ENCODE measurements around the gene S100A12. TPM values are rescaled to one million over a fixed set of nuclear protein-coding genes. Genes with fewer than 3 reads are reported as not detected.

The S100A12 gene
- total and polyA plus RNA-seq, 10 donors: 126 to 1,354 (median 265) TPM

GRCh38 chr1:153354515-153355193 is 20.8 kb downstream of the S100A12 start:
- peaks cover 4 to 54% (median 13%) of the 10 kb centered on the region in 6 donors for H3K4me1 ChIP-seq
- 67 to 87% (median 79%) methylated on average over 8 of the region's 8 CpGs for WGBS, 5 donors
- TF ChIP-seq CTCF (IDR thresholded peaks at IDR 0.05 in 8 of 11, conservative IDR thresholded peaks at IDR 0.05 in 3 of 11): no peak
- TF ChIP-seq POLR2A (IDR thresholded peaks at IDR 0.05): no peak
- TF ChIP-seq POLR2AphosphoS5 (IDR thresholded peaks at IDR 0.05): no peak
- H3K36me3 ChIP-seq: peaks cover 0 to 14% (median 0%) of the 10 kb centered on the region in 6 donors
- no peak overlapping the region for H3K4me3 ChIP-seq
- no peaks in the 10 kb centered on the region for H3K9me3 ChIP-seq
- H3K27ac ChIP-seq: peak overlapping the region in 2 of 8 donors; percentile 92 to 95
- H3K27me3 ChIP-seq (replicated peaks in 1 of 7): peaks cover 0 to 48% (median 5%) of the 10 kb centered on the region in 7 donors
- DNase-seq: peak; percentile 31
- intact Hi-C loops (cut with DNase I; ENCODE audit: low total_unique reads): loop anchor here (5.0 to 10.0 kb wide), 2 partner anchors 143 to 210 kb away; partner anchors contain the start of gene S100A2

- WGBS, 5 donors: 72 to 86% (median 75%) methylated on average over 7 of the region's 7 CpGs
- Histone ChIP-seq H3K27ac (no peak overlapping the region), H3K27me3 (replicated peaks in 1 of 7) (peaks cover 0 to 61% (median 8%) of the 10 kb centered on the region in 7 donors), H3K4me3 (no peak overlapping the region), H3K9me3 (no peaks in the 10 kb centered on the region), H3K36me3 (peaks cover 0 to 1% (median 0%) of the 10 kb centered on the region in 6 donors), H3K4me1 (peaks cover 4 to 53% (median 13%) of the 10 kb centered on the region in 6 donors)
- intact Hi-C loops (cut with DNase I; ENCODE audit: low total_unique reads): loop anchor here (5.0 to 10.0 kb wide), 2 partner anchors 144 to 211 kb away; partner anchors contain the start of gene S100A2
- DNase-seq: peak; percentile 62
- TF ChIP-seq POLR2AphosphoS5 (IDR thresholded peaks at IDR 0.05): no peak
- TF ChIP-seq POLR2A (IDR thresholded peaks at IDR 0.05): no peak
- TF ChIP-seq CTCF (IDR thresholded peaks at IDR 0.05 in 8 of 11, conservative IDR thresholded peaks at IDR 0.05 in 3 of 11): peak in 4 of 11 experiments; percentile 8 to 31 (median 20)
These were observed 22.0 kb downstream of the S100A12 start for GRCh38 chr1:153353226-153353947.

- H3K4me1 ChIP-seq: peaks cover 2 to 45% (median 8%) of the 10 kb centered on the region in 6 donors
- H3K4me3 ChIP-seq: no peak overlapping the region
- TF ChIP-seq CTCF (IDR thresholded peaks at IDR 0.05 in 8 of 11, conservative IDR thresholded peaks at IDR 0.05 in 3 of 11) (peak; percentile 78 to 97 (median 91)), POLR2A (IDR thresholded peaks at IDR 0.05) (no peak)
- peaks cover 0 to 69% (median 11%) of the 10 kb centered on the region in 7 donors for H3K27me3 ChIP-seq (replicated peaks in 1 of 7)
- H3K27ac ChIP-seq: no peak overlapping the region
- H3K36me3 ChIP-seq: no peaks in the 10 kb centered on the region
- peak; percentile 88 for DNase-seq
- no peaks in the 10 kb centered on the region for H3K9me3 ChIP-seq
- WGBS, 5 donors: 0 to 2% (median 1%) methylated on average over 4 of the region's 4 CpGs
- intact Hi-C loops (cut with DNase I; ENCODE audit: low total_unique reads): loop anchor here (5.0 to 10.0 kb wide), 2 partner anchors 145 to 212 kb away; partner anchors contain the start of gene S100A2
These were observed 22.9 kb downstream of the S100A12 start for GRCh38 chr1:153352523-153352922.
